ENCODE data around the gene PRAF2. TPM values are rescaled to one million over a fixed set of nuclear protein-coding genes. Genes with fewer than 3 reads are reported as not detected.
A peak's percentile ranks its signal among the peaks of the same experiment; 100 is the strongest.

Gene PRAF2
- polyA plus RNA-seq, 4 donors: 1.3 to 12.8 (median 5.6) TPM

DNA sequence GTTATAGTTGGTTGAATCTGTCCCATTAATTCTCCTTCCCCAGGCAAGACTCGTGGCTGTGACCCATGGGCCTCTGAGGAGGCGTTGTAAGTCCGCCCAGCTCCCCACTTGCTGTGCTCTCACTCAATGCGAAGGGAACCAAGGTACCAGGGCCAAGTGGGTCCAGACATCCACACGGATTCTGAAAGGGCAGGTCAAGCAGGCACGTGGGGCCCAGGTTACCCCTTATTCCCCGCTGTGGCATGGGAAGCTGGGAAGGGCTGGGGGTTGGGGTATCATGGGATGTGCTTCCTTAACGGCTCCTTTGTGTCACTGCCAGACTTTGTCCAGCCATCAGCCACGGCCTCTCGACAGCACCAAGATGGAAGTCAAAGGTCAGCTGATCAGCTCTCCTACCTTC is 11.9 kb downstream of the PRAF2 start:
- H3K27ac ChIP-seq (ENCODE audit: low read depth in 1 of 3, low read length in 2 of 3): peak overlapping the region in 1 of 3 donors; percentile 92
- peaks cover 2 to 58% (median 5%) of the 10 kb centered on the region in 3 donors for H3K36me3 ChIP-seq (ENCODE audit: control insufficient read depth in 3 of 3, insufficient read depth in 2 of 3, low read depth in 1 of 3, low read length in 3 of 3)
- DNase-seq: peak in 1 of 2 donors; percentile 35
- H3K4me1 ChIP-seq (ENCODE audit: control insufficient read depth in 3 of 3, insufficient read depth in 2 of 3, low read depth in 1 of 3, low read length in 2 of 3): peaks cover 0 to 19% (median 0%) of the 10 kb centered on the region in 3 donors
- H3K4me3 ChIP-seq (ENCODE audit: low read depth in 1 of 3, low read length in 3 of 3): no peak overlapping the region
- H3K27me3 ChIP-seq (ENCODE audit: control insufficient read depth in 3 of 3, insufficient read depth in 3 of 3, low read length in 3 of 3): no peaks in the 10 kb centered on the region
- no peak for FAIRE-seq
- H3K9me3 ChIP-seq (ENCODE audit: control insufficient read depth in 2 of 2, insufficient read depth in 1 of 2, low read depth in 1 of 2, low read length in 1 of 2): no peaks in the 10 kb centered on the region
- WGBS, 3 donors: 51 to 69% (median 64%) methylated on average over 10 of the region's 10 CpGs

DNA sequence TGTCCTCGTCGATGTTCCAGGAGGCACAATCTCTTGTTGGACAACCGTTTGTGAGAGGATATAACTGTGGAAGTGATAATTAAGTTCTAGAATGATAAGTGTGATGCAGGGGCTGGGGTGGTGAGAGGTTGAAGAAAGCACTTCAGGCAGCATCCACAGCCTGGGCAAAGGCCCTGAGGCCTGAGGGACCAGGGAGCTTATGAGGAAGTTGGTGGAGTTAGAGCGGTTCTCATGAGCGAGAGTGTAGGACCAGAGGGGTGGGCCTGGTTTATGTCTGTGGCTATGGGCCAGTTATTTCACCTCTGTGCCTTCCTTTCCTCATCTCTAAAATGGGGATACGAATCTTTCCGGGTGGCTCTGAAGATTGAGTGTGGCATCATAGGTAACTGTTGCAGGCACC is 12.3 kb downstream of the PRAF2 start:
- H3K27ac ChIP-seq (ENCODE audit: low read depth in 1 of 3, low read length in 2 of 3): peak overlapping the region in 1 of 3 donors; percentile 92
- 78 to 87% (median 82%) methylated on average over 7 of the region's 7 CpGs for WGBS, 3 donors
- DNase-seq (no peak), FAIRE-seq (no peak)
- H3K4me1 ChIP-seq (ENCODE audit: control insufficient read depth in 3 of 3, insufficient read depth in 2 of 3, low read depth in 1 of 3, low read length in 2 of 3): peaks cover 0 to 19% (median 0%) of the 10 kb centered on the region in 3 donors
- H3K27me3 ChIP-seq (ENCODE audit: control insufficient read depth in 3 of 3, insufficient read depth in 3 of 3, low read length in 3 of 3): no peaks in the 10 kb centered on the region
- no peak overlapping the region for H3K4me3 ChIP-seq (ENCODE audit: low read depth in 1 of 3, low read length in 3 of 3)
- H3K36me3 ChIP-seq (ENCODE audit: control insufficient read depth in 3 of 3, insufficient read depth in 2 of 3, low read depth in 1 of 3, low read length in 3 of 3): peaks cover 2 to 54% (median 5%) of the 10 kb centered on the region in 3 donors
- H3K9me3 ChIP-seq (ENCODE audit: control insufficient read depth in 2 of 2, insufficient read depth in 1 of 2, low read depth in 1 of 2, low read length in 1 of 2): no peaks in the 10 kb centered on the region

GRCh38 chrX:49060914-49061313 is 12.9 kb downstream of the PRAF2 start:
- Histone ChIP-seq H3K4me1 (ENCODE audit: control insufficient read depth in 3 of 3, insufficient read depth in 2 of 3, low read depth in 1 of 3, low read length in 2 of 3) (peaks cover 0 to 19% (median 0%) of the 10 kb centered on the region in 3 donors), H3K36me3 (ENCODE audit: control insufficient read depth in 3 of 3, insufficient read depth in 2 of 3, low read depth in 1 of 3, low read length in 3 of 3) (peaks cover 2 to 51% (median 5%) of the 10 kb centered on the region in 3 donors), H3K27me3 (ENCODE audit: control insufficient read depth in 3 of 3, insufficient read depth in 3 of 3, low read length in 3 of 3) (no peaks in the 10 kb centered on the region), H3K27ac (ENCODE audit: low read depth in 1 of 3, low read length in 2 of 3) (peak overlapping the region in 2 of 3 donors; percentile 47 to 92), H3K4me3 (ENCODE audit: low read depth in 1 of 3, low read length in 3 of 3) (no peak overlapping the region), H3K9me3 (ENCODE audit: control insufficient read depth in 2 of 2, insufficient read depth in 1 of 2, low read depth in 1 of 2, low read length in 1 of 2) (no peaks in the 10 kb centered on the region)
- DNase-seq (peak; percentile 49 to 78), FAIRE-seq (no peak)
- WGBS, 3 donors: 32 to 73% (median 42%) methylated on average over 2 to 3 of the region's 3 CpGs

DNA sequence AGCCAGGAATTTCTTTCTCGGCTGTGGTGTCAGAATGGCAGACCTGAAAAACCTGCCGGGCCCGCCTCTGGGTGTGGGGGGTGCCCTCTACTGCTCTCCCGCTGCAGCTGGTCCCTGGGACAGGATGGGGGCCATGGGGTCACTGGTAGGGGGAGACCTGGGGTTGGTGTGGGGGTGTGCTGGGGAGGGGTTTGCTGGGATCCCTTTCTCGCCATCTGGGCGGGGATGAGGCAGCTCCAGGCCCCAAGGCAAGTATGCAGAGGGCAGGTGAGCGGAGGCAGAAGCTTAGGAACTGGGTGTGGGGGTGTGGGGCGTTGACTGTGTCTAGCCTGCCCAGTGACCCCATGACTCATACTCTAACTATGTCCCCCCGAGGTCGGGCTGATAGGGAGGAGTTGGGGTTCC is 14.1 kb downstream of the PRAF2 start:
- FAIRE-seq (no peak), DNase-seq (peak; percentile 70 to 76)
- H3K4me1 ChIP-seq (ENCODE audit: control insufficient read depth in 3 of 3, insufficient read depth in 2 of 3, low read depth in 1 of 3, low read length in 2 of 3): peaks cover 0 to 24% (median 0%) of the 10 kb centered on the region in 3 donors
- 12 to 50% (median 49%) methylated on average over 7 to 10 of the region's 10 CpGs for WGBS, 3 donors
- H3K36me3 ChIP-seq (ENCODE audit: control insufficient read depth in 3 of 3, insufficient read depth in 2 of 3, low read depth in 1 of 3, low read length in 3 of 3): peaks cover 2 to 40% (median 3%) of the 10 kb centered on the region in 3 donors
- H3K27me3 ChIP-seq (ENCODE audit: control insufficient read depth in 3 of 3, insufficient read depth in 3 of 3, low read length in 3 of 3): no peaks in the 10 kb centered on the region
- peak overlapping the region; percentile 76 to 92 (median 83) for H3K27ac ChIP-seq (ENCODE audit: low read depth in 1 of 3, low read length in 2 of 3)
- no peaks in the 10 kb centered on the region for H3K9me3 ChIP-seq (ENCODE audit: control insufficient read depth in 2 of 2, insufficient read depth in 1 of 2, low read depth in 1 of 2, low read length in 1 of 2)
- peak overlapping the region; percentile 15 to 59 (median 59) for H3K4me3 ChIP-seq (ENCODE audit: low read depth in 1 of 3, low read length in 3 of 3)

DNA sequence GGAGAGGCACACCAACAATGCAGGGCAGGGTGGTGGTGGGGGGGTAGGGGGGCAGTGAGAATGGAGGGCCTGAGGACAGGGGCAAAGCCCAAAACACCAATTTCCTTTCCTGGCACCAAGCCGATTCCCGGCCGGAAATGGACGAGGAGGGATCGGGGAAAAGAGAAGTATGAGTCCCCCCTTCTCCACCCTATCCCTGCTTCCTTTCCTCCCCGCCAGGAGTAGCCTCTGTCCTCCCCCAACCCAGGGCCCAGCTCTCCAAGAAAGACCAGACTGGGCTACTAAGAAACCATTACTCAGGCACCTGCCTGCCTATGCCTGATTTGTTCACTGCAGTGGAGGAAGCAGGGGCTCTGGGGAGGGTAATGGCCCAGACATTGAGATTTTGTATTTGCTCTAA is 14.6 kb downstream of the PRAF2 start:
- FAIRE-seq (no peak), DNase-seq (no peak)
- peaks cover under 1 to 35% (median 2%) of the 10 kb centered on the region in 3 donors for H3K36me3 ChIP-seq (ENCODE audit: control insufficient read depth in 3 of 3, insufficient read depth in 2 of 3, low read depth in 1 of 3, low read length in 3 of 3)
- peak overlapping the region; percentile 76 to 92 (median 83) for H3K27ac ChIP-seq (ENCODE audit: low read depth in 1 of 3, low read length in 2 of 3)
- WGBS, 3 donors: 27 to 43% methylated on average over 6 of the region's 6 CpGs; no CpG with 5 or more reads in 1 of the 3 donors
- H3K9me3 ChIP-seq (ENCODE audit: control insufficient read depth in 2 of 2, insufficient read depth in 1 of 2, low read depth in 1 of 2, low read length in 1 of 2): no peaks in the 10 kb centered on the region
- no peaks in the 10 kb centered on the region for H3K27me3 ChIP-seq (ENCODE audit: control insufficient read depth in 3 of 3, insufficient read depth in 3 of 3, low read length in 3 of 3)
- H3K4me3 ChIP-seq (ENCODE audit: low read depth in 1 of 3, low read length in 3 of 3): peak overlapping the region; percentile 25 to 59 (median 59)
- H3K4me1 ChIP-seq (ENCODE audit: control insufficient read depth in 3 of 3, insufficient read depth in 2 of 3, low read depth in 1 of 3, low read length in 2 of 3): peaks cover 0 to 24% (median 0%) of the 10 kb centered on the region in 3 donors

DNA sequence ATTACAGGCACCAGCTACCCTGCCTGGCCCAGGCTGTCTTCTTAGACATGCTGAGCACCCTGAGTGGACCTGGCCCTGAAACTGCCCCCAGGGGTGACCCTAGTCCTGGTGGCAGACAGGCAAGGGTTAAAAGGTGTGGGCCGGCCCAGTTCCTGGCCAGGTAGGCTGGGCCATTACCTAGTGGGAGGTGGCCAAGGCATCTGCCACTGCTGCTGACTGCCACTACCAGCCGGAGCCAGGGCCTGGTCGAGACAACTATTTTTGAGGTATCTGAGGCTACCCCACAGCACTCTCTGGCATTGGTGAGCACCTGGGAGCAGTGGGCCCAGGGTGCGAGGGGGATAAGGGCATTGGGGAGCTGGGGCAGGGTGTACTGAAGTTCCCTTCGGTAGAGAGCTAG is 15.0 kb downstream of the PRAF2 start, which contains the start of gene CCDC120:
Gene CCDC120 (plus strand): TSS at position 206 of the 400 bp plus-strand sequence. CDS start 3,043 bp downstream, outside the sequence.
- H3K27me3 ChIP-seq (ENCODE audit: control insufficient read depth in 3 of 3, insufficient read depth in 3 of 3, low read length in 3 of 3): no peaks in the 10 kb centered on the region
- H3K4me1 ChIP-seq (ENCODE audit: control insufficient read depth in 3 of 3, insufficient read depth in 2 of 3, low read depth in 1 of 3, low read length in 2 of 3): peaks cover 0 to 24% (median 0%) of the 10 kb centered on the region in 3 donors
- no peaks in the 10 kb centered on the region for H3K9me3 ChIP-seq (ENCODE audit: control insufficient read depth in 2 of 2, insufficient read depth in 1 of 2, low read depth in 1 of 2, low read length in 1 of 2)
- DNase-seq (peak; percentile 66 to 71), FAIRE-seq (no peak)
- peak within 1 kb of the TSS; percentile 25 to 59 (median 59) for H3K4me3 ChIP-seq (ENCODE audit: low read depth in 1 of 3, low read length in 3 of 3)
- peaks cover 0 to 31% (median 2%) of the 10 kb centered on the region in 3 donors for H3K36me3 ChIP-seq (ENCODE audit: control insufficient read depth in 3 of 3, insufficient read depth in 2 of 3, low read depth in 1 of 3, low read length in 3 of 3)
- 11 to 46% (median 41%) methylated on average over 5 of the region's 5 CpGs for WGBS, 3 donors
- peak within 1 kb of the TSS; percentile 76 to 92 (median 83) for H3K27ac ChIP-seq (ENCODE audit: low read depth in 1 of 3, low read length in 2 of 3)

DNA sequence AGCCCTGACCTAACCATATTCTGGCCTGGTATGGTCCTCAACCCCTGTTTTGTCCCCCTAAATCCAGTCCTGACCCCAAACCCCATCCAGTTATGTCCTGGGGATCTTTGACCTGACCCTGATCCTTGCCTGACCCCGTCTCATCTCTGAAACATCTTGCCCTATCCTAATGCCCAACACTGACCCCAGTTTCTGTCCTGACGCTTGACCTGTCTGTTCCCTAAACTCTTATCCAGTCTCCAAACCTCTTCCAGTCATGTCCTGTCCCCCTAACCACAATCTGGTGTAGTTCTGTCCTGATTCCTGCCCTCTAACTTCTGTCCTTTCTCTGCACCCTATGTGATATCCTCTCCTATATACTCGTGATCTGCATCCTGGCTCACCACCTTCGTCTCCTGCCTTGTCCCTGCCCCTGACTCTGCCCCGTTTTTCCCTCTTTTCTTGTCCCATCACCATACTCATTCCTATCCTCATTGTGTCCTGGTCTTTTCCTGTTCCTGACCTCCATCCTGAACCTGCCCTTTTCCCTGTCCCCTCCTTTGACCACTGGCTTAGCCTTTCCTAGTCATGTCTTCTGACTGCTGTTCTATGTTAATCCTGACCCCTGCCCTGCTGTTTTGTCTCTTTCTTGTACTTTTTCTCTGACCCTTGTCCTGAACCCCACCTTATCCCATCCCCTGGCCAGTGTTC is 19.6 kb downstream of the PRAF2 start:
- Histone ChIP-seq H3K36me3 (ENCODE audit: control insufficient read depth in 3 of 3, insufficient read depth in 2 of 3, low read depth in 1 of 3, low read length in 3 of 3) (peaks cover 0 to 2% (median 0%) of the 10 kb centered on the region in 3 donors), H3K9me3 (ENCODE audit: control insufficient read depth in 2 of 2, insufficient read depth in 1 of 2, low read depth in 1 of 2, low read length in 1 of 2) (no peaks in the 10 kb centered on the region), H3K27ac (ENCODE audit: low read depth in 1 of 3, low read length in 2 of 3) (peak overlapping the region in 2 of 3 donors; percentile 74 to 75), H3K4me3 (ENCODE audit: low read depth in 1 of 3, low read length in 3 of 3) (peak overlapping the region in 2 of 3 donors; percentile 46 to 51), H3K4me1 (ENCODE audit: control insufficient read depth in 3 of 3, insufficient read depth in 2 of 3, low read depth in 1 of 3, low read length in 2 of 3) (peaks cover 0 to 10% (median 0%) of the 10 kb centered on the region in 3 donors), H3K27me3 (ENCODE audit: control insufficient read depth in 3 of 3, insufficient read depth in 3 of 3, low read length in 3 of 3) (no peaks in the 10 kb centered on the region)
- no peak for DNase-seq
- 82 to 85% (median 83%) methylated on average over 5 of the region's 5 CpGs for WGBS, 3 donors
- FAIRE-seq: no peak

- H3K27ac ChIP-seq (ENCODE audit: low read depth in 1 of 3, low read length in 2 of 3): peak overlapping the region; percentile 54 to 75 (median 74)
- H3K4me3 ChIP-seq (ENCODE audit: low read depth in 1 of 3, low read length in 3 of 3): peak overlapping the region; percentile 46 to 56 (median 51)
- no peak for FAIRE-seq
These were observed 20.4 kb downstream of the PRAF2 start for GRCh38 chrX:49053223-49054072.

More at GRCh38 chrX:49053223-49054072, 20.4 kb downstream of the PRAF2 start:
- Histone ChIP-seq H3K27me3 (ENCODE audit: control insufficient read depth in 3 of 3, insufficient read depth in 3 of 3, low read length in 3 of 3) (no peaks in the 10 kb centered on the region), H3K36me3 (ENCODE audit: control insufficient read depth in 3 of 3, insufficient read depth in 2 of 3, low read depth in 1 of 3, low read length in 3 of 3) (peaks cover 0 to 2% (median 0%) of the 10 kb centered on the region in 3 donors), H3K4me1 (ENCODE audit: control insufficient read depth in 3 of 3, insufficient read depth in 2 of 3, low read depth in 1 of 3, low read length in 2 of 3) (peaks cover 0 to 10% (median 0%) of the 10 kb centered on the region in 3 donors), H3K9me3 (ENCODE audit: control insufficient read depth in 2 of 2, insufficient read depth in 1 of 2, low read depth in 1 of 2, low read length in 1 of 2) (no peaks in the 10 kb centered on the region)
- peak; percentile 29 to 72 for DNase-seq
- 1 to 40% (median 33%) methylated on average over 12 to 79 of the region's 79 CpGs for WGBS, 3 donors
